ENCODE data around the gene CTRB1.
"Not testable (repeated sequence)": the region's sequence is repeated elsewhere in the genome, so short reads cannot be mapped to it uniquely, and the experiment has no call there.

DNA sequence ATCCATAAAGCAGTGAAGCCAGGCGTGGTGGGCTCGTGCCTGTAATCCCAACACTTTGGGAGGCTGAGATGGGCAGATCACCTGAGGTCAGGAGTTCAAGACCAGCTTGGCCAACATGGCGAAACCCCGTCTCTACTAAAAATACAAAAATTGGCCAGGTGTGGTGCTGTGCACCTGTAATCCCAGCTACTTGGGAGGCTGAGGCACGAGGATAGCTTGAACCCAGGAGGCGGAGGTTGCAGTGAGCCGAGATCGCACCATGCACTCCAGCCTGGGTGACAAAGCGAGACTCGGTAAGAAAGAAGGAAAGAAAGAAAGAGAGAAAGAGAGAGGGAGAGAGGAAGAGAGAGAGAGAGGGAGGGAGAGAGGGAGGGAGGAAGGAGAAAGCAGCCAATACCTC, 53.8 kb downstream of the CTRB1 start:
- TF ChIP-seq, protein P1, sequence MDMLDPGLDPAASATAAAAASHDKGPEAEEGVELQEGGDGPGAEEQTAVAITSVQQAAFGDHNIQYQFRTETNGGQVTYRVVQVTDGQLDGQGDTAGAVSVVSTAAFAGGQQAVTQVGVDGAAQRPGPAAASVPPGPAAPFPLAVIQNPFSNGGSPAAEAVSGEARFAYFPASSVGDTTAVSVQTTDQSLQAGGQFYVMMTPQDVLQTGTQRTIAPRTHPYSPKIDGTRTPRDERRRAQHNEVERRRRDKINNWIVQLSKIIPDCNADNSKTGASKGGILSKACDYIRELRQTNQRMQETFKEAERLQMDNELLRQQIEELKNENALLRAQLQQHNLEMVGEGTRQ (IDR thresholded peaks at IDR 0.05; ENCODE audit: low read length), result not testable (repeated sequence)
- not testable (repeated sequence) for TF ChIP-seq POLR2AphosphoS5 (IDR thresholded peaks at IDR 0.05; ENCODE audit: low read depth, low read length); CEBPB (IDR thresholded peaks at IDR 0.05; ENCODE audit: low read depth, low read length); POLR2A (IDR thresholded peaks at IDR 0.05; ENCODE audit: control extremely low read depth in 1 of 2, low read depth in 2 of 2, low read length in 2 of 2)
- TF ChIP-seq, protein P2, sequence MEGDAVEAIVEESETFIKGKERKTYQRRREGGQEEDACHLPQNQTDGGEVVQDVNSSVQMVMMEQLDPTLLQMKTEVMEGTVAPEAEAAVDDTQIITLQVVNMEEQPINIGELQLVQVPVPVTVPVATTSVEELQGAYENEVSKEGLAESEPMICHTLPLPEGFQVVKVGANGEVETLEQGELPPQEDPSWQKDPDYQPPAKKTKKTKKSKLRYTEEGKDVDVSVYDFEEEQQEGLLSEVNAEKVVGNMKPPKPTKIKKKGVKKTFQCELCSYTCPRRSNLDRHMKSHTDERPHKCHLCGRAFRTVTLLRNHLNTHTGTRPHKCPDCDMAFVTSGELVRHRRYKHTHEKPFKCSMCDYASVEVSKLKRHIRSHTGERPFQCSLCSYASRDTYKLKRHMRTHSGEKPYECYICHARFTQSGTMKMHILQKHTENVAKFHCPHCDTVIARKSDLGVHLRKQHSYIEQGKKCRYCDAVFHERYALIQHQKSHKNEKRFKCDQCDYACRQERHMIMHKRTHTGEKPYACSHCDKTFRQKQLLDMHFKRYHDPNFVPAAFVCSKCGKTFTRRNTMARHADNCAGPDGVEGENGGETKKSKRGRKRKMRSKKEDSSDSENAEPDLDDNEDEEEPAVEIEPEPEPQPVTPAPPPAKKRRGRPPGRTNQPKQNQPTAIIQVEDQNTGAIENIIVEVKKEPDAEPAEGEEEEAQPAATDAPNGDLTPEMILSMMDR (IDR thresholded peaks at IDR 0.05; ENCODE audit: control extremely low read depth in 1 of 3, insufficient read depth in 1 of 3, low read depth in 1 of 3, low read length in 3 of 3), result not testable (repeated sequence)
